Measurements from ENCODE around the gene COL17A1.

COL17A1 gene

DNA sequence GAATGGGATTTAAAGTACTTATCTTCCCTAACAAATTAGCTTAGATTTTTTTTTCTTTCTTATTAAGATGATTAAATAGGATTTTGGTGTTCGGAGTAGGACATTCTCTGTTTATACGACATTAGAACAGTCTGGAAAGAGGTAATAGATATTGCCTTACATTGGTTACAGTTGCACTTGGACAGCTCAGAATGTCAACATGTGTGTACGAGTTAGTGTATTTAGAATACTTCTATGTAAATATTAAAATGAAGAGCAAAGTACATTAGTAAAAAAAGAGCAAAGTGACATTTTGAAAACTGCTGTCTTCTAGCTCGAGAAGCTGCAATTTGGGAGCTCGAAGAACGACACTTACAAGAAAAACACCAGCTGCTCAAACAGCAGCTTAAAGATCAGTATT lies 67.2 kb downstream of the COL17A1 start:
- no peak overlapping the region for H3K4me3 ChIP-seq
- no peak overlapping the region for H3K27ac ChIP-seq
- TF ChIP-seq, protein P1, sequence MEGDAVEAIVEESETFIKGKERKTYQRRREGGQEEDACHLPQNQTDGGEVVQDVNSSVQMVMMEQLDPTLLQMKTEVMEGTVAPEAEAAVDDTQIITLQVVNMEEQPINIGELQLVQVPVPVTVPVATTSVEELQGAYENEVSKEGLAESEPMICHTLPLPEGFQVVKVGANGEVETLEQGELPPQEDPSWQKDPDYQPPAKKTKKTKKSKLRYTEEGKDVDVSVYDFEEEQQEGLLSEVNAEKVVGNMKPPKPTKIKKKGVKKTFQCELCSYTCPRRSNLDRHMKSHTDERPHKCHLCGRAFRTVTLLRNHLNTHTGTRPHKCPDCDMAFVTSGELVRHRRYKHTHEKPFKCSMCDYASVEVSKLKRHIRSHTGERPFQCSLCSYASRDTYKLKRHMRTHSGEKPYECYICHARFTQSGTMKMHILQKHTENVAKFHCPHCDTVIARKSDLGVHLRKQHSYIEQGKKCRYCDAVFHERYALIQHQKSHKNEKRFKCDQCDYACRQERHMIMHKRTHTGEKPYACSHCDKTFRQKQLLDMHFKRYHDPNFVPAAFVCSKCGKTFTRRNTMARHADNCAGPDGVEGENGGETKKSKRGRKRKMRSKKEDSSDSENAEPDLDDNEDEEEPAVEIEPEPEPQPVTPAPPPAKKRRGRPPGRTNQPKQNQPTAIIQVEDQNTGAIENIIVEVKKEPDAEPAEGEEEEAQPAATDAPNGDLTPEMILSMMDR (IDR thresholded peaks at IDR 0.05): no peak
- no peak for DNase-seq (ENCODE audit: low spot score)

DNA sequence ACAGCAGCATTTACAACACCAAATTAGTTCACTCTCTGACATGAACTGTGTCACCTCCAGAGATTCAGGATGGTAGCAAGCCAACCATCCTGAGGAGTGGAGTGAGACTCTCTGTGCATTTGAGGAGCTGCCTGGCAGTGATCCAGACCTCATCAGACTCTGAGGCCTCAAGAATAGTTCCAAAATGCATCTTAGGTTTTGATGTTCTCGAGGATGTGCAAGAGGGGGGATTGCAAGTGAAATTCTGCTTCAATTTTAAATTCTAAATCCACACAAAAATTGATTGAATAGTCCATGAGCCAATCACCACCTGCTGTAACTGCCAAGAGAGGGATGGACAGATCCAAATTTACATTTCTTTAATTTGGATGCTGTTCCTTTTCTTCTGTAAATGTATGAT lies 69.0 kb downstream of the COL17A1 start:
- Histone ChIP-seq H3K27ac (no peak overlapping the region), H3K4me3 (no peak overlapping the region)
- TF ChIP-seq, protein P1 (IDR thresholded peaks at IDR 0.05): no peak
- DNase-seq (ENCODE audit: low spot score): no peak

DNA sequence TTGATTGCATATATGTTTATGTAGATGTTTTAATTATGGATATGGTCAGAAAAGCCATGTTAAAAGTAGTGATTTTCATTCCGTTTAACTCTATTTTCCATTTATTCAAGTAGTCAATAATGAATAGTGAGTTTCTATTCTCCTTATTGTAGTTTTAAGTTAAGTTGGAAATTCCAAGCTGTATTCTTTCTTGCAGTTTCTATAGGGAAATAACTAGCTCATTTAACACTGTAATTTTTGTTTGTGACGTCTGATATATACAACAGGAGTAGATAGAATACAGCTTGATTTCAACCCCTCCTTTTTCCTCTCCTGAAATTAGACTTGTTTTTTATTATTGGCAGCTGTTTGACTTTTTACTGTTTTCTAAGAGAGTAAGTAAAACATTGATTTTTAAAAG lies 71.5 kb downstream of the COL17A1 start:
- TF ChIP-seq, protein P1 (IDR thresholded peaks at IDR 0.05): no peak
- no peak overlapping the region for H3K4me3 ChIP-seq
- no peak overlapping the region for H3K27ac ChIP-seq
- no peak for DNase-seq (ENCODE audit: low spot score)

DNA sequence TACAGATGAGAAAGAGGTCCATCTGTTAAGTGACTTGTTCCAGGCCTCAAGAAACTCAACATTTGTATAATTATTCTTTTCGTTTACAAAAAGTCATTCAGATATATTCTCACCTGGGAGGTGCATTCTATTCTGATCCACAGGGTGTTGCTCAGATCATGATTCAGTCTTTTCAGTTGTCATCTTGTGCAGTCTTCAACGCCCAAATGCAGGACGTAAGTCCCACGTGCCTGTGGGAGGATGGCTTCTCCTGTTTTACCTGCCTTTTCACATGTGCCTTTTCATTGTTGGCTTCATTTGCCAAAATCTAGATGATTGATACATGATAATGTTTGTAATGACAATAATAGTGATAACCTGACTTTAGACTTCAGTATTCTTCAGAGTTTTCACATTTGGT lies 72.2 kb downstream of the COL17A1 start:
- TF ChIP-seq, protein P1 (IDR thresholded peaks at IDR 0.05): no peak
- no peak for DNase-seq (ENCODE audit: low spot score)
- H3K4me3 ChIP-seq: no peak overlapping the region
- H3K27ac ChIP-seq: no peak overlapping the region

DNA sequence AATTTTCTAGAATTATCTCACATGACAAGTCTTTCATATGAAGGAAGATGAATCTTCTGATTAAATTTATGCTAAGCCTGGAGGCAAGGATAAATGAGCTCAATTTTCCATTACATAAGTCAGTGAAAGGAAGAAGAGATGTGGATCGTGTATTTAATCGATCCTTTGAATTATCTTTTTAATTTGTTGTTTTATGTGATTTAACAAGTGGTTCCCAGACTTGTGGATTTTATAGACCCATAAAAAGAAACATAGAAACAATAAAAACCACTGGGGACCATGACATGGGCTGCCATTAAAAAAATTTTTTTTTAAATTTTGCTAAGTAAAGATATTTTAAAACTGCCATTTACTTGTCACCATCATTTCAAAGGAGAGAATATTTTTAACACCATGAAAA lies 73.8 kb downstream of the COL17A1 start:
- TF ChIP-seq, protein P1 (IDR thresholded peaks at IDR 0.05): no peak
- Histone ChIP-seq H3K4me3 (no peak overlapping the region), H3K27ac (no peak overlapping the region)
- DNase-seq (ENCODE audit: low spot score): no peak

DNA sequence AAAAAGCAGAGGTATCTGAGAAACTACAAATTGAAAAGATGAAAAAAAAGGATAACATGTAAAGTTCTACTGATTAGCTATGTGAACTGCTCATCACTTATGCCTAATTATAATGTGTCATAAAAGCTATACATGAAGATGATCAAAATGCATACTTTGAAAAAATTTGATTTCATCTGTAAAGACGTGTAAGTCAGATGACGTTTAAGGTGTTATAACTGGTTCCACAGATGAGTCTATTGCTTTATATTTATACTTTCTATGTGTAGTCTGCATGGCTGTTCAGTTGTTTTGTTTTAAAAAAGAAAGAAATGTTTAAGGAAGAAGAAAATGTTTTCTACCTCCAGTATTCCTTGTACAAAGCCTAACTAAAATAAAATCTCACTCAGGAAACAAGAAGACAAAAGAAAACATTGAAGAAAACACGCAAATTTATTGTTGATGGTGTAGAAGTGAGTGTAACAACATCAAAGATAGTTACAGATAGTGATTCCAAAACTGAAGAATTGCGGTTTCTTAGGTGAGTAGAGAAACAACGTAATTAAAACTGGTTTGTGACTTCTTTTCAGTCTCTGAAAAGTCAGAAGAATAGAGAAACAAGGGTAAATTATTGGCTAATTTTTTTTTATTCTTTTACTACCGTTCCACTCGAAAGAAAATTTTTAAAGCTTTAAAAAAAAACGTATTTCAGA lies 80.4 kb downstream of the COL17A1 start:
- H3K27ac ChIP-seq: no peak overlapping the region
- TF ChIP-seq, protein P1 (IDR thresholded peaks at IDR 0.05): no peak
- no peak for DNase-seq (ENCODE audit: low spot score)
- H3K4me3 ChIP-seq: no peak overlapping the region

DNA sequence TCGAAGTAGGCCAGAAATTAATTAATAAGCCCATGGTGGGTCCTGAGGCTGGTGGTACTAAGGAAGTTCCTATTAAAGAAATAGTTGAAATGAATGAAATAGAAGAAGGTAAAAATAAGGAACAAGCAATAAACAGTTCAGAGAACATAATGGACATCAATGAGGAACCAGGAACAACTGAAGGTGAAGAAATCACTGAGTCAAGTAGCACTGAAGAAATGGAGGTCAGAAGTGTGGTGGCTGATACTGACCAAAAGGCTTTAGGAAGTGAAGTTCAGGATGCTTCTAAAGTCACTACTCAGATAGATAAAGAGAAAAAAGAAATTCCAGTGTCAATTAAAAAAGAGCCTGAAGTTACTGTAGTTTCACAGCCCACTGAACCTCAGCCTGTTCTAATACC lies 82.8 kb downstream of the COL17A1 start:
- Histone ChIP-seq H3K4me3 (no peak overlapping the region), H3K27ac (no peak overlapping the region)
- no peak for DNase-seq (ENCODE audit: low spot score)
- TF ChIP-seq, protein P1 (IDR thresholded peaks at IDR 0.05): no peak
